Kidney (tissue), 14 donors: ENCODE data around the gene GPRC5A. TPM values are rescaled to one million over a fixed set of nuclear protein-coding genes. Genes with fewer than 3 reads are reported as not detected.

Experiments
- DNase-seq, 5 donors: peaks; one replicate each; pipeline ENCODE4 v3.0.0-alpha.2; 2013 to 2020
- FAIRE-seq: peaks from 2 replicates; lab custom pipeline; 2012; peaks lifted over from hg19 to GRCh38; lab: Jason Lieb, UNC
- H3K27ac ChIP-seq, 2 donors: one replicate each; pipeline ENCODE4 v1.7.0; 2013; ENCODE audit warnings: low read depth in 2 of 2, low read length in 2 of 2, inconsistent platforms in 1 of 2
- H3K27me3 ChIP-seq: one replicate; pipeline ENCODE4 v1.7.1; 2013; ENCODE audit warnings: low read length, inconsistent platforms; ENCODE audit not compliant: control insufficient read depth, insufficient read depth
- H3K36me3 ChIP-seq, 3 donors: one replicate each; pipeline versions ENCODE4 v1.7.0 to v1.7.1; 2013; ENCODE audit warnings: low read length in 3 of 3, control low read depth in 1 of 3, inconsistent platforms in 1 of 3; ENCODE audit not compliant: insufficient read depth in 3 of 3, control insufficient read depth in 2 of 3
- H3K4me1 ChIP-seq, 3 donors: one replicate each; pipeline versions ENCODE4 v1.7.0 to v1.7.1; 2013; ENCODE audit warnings: low read length in 3 of 3, inconsistent platforms in 1 of 3, low read depth in 1 of 3; ENCODE audit not compliant: control insufficient read depth in 2 of 3, insufficient read depth in 2 of 3
- H3K4me3 ChIP-seq, 3 donors: one replicate each; pipeline versions ENCODE4 v1.7.0 to v1.8.1; 2013; ENCODE audit warnings: low read length in 3 of 3, control low read depth in 1 of 3, inconsistent platforms in 1 of 3
- H3K9ac ChIP-seq, 3 donors: one replicate each; pipeline versions ENCODE4 v1.7.0 to v1.7.1; 2013; ENCODE audit warnings: low read length in 3 of 3, control low read depth in 1 of 3, inconsistent platforms in 1 of 3
- H3K9me3 ChIP-seq, 3 donors: one replicate each; pipeline versions ENCODE4 v1.7.0 to v1.7.1; 2013; ENCODE audit warnings: low read length in 3 of 3, control low read depth in 1 of 3, inconsistent platforms in 1 of 3; ENCODE audit not compliant: control insufficient read depth in 2 of 3, insufficient read depth in 1 of 3
- CTCF ChIP-seq: IDR thresholded peaks from 3 replicates; pipeline ENCODE4 v1.5.1; 2012; ENCODE audit warnings: mild to moderate bottlenecking, moderate library complexity, borderline replicate concordance; ENCODE audit not compliant: insufficient read depth; ENCODE audit errors: extremely low read depth
- intact Hi-C: fragments of 100-400 bp; cut with DNase I; formaldehyde crosslinking; loops from one replicate; pipeline ENCODE4 v1.11.1; 2022
- polyA plus RNA-seq: library from polyadenylated mRNA; stranded (reverse); fragments of 350-450 nt; fragmentation: Illumina TruSeq; extraction: RNeasy Lipid Tissue Mini Kit (QIAGEN cat#74804); gene quantifications from one replicate; pipeline ENCODE4 v1.2.3, GENCODE V29; 2014; ENCODE audit warnings: low read depth, low replicate concordance; ENCODE audit not compliant: insufficient read depth
- total RNA-seq: library from RNA; stranded (reverse); fragmentation: NEBNext Ultra II Directional; extraction: Animal tissue kit (Norgen Biotek cat#: 25700); gene quantifications from one replicate; pipeline ENCODE4 v1.2.1, GENCODE V29; 2021
- donor health status: control.
- donor health status: control.
- donor health status: control.
- donor health status: control.
- donor health status: control.
- donor health status: DM: yes; HTN: yes; CAD: no.
- donor health status: Normal renal cell carcinoma (clear cell type).

GPRC5A gene
- total and polyA plus RNA-seq, 2 donors from 2014 or later = 6.3 to 60.6 TPM

- H3K27ac ChIP-seq = no peak overlapping the region
- intact Hi-C loops = no loop called here
- no peaks in the 10 kb centered on the region for H3K9me3 ChIP-seq
- H3K27me3 ChIP-seq = no peaks in the 10 kb centered on the region
- no peak overlapping the region for H3K9ac ChIP-seq
- H3K4me1 ChIP-seq = no peaks in the 10 kb centered on the region
- no peak for DNase-seq
- no peak overlapping the region for H3K4me3 ChIP-seq
- peaks cover 0 to 10% (median 0%) of the 10 kb centered on the region in 3 donors for H3K36me3 ChIP-seq
- no peak for TF ChIP-seq CTCF
- FAIRE-seq = no peak
Measured at GRCh38 chr12:12965836-12966235, 74.5 kb downstream of the GPRC5A start.

Other genes with a start within 250 kb of the GPRC5A start
- gene GPR19, start 195.4 kb upstream of the GPRC5A start, total RNA-seq = 0.19 TPM
- not detected for gene GPR19, start 195.4 kb upstream of the GPRC5A start, polyA plus RNA-seq
- 52.3 TPM for gene CDKN1B, start 174.2 kb upstream of the GPRC5A start, total RNA-seq
- 27.9 TPM for gene CDKN1B, start 174.2 kb upstream of the GPRC5A start, polyA plus RNA-seq
- gene APOLD1, start 105.9 kb upstream of the GPRC5A start, total RNA-seq = 18.9 TPM
- 4.5 TPM for gene APOLD1, start 105.9 kb upstream of the GPRC5A start, polyA plus RNA-seq
- gene DDX47, start 78.2 kb upstream of the GPRC5A start, total RNA-seq = 50.9 TPM
- gene DDX47, start 78.2 kb upstream of the GPRC5A start, polyA plus RNA-seq = 35.1 TPM
- 0.25 TPM for gene GPRC5D, start 60.6 kb downstream of the GPRC5A start, total RNA-seq
- not detected for gene GPRC5D, start 60.6 kb downstream of the GPRC5A start, polyA plus RNA-seq
- 66.8 TPM for gene HEBP1, start 108.7 kb downstream of the GPRC5A start, total RNA-seq
- gene HEBP1, start 108.7 kb downstream of the GPRC5A start, polyA plus RNA-seq = 142 TPM
- 9.6 TPM for gene FAM234B, start 152.8 kb downstream of the GPRC5A start, total RNA-seq
- gene FAM234B, start 152.8 kb downstream of the GPRC5A start, polyA plus RNA-seq = 9.6 TPM
- gene GSG1, start 212.1 kb downstream of the GPRC5A start, total RNA-seq = 0.19 TPM
- gene GSG1, start 212.1 kb downstream of the GPRC5A start, polyA plus RNA-seq = 0.34 TPM